ENCODE measurements around the gene HAPSTR1.

DNA sequence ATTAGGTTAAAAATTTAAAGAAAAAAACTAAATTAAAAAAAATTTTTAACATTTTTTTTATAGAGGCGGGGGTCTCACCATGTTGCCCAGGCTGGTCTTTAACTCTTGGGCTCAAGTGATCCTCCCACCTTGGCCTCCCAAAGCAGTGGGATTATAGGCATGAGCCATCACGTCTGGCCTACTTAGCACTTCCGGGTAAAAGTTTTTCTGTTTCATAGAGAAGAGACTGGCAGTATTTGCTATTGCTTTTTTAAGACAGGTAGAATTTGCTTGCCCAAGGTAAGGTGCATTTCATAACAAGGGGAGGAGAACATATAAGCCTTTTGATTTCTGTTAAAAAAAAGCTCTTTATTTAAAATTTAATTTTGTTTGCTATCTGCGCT, 12.0 kb upstream of the HAPSTR1 start:
- TF ChIP-seq, protein P1, sequence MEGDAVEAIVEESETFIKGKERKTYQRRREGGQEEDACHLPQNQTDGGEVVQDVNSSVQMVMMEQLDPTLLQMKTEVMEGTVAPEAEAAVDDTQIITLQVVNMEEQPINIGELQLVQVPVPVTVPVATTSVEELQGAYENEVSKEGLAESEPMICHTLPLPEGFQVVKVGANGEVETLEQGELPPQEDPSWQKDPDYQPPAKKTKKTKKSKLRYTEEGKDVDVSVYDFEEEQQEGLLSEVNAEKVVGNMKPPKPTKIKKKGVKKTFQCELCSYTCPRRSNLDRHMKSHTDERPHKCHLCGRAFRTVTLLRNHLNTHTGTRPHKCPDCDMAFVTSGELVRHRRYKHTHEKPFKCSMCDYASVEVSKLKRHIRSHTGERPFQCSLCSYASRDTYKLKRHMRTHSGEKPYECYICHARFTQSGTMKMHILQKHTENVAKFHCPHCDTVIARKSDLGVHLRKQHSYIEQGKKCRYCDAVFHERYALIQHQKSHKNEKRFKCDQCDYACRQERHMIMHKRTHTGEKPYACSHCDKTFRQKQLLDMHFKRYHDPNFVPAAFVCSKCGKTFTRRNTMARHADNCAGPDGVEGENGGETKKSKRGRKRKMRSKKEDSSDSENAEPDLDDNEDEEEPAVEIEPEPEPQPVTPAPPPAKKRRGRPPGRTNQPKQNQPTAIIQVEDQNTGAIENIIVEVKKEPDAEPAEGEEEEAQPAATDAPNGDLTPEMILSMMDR (IDR thresholded peaks at IDR 0.05) = no peak
- TF ChIP-seq POLR2A (IDR thresholded peaks at IDR 0.05) = no peak
